CD4-positive, alpha-beta T cell treated with Interleukin-6 for 4 hours (primary cell): ENCODE results near the gene SINHCAF.

Experiments used
- DNase-seq: peaks from one replicate; pipeline ENCODE4 v3.0.0-alpha.2; 2020; ENCODE audit warnings: mixed read lengths

The SINHCAF gene

GRCh38 chr12:31331242-31331641 lies 5.3 kb upstream of the SINHCAF start:
- DNase-seq: no peak

GRCh38 chr12:31326736-31327659 lies 1.0 kb upstream of the SINHCAF start:
- DNase-seq: no peak

- no peak for DNase-seq
Observed at GRCh38 chr12:31325524-31325875, 450 bp downstream of the SINHCAF start.

GRCh38 chr12:31324845-31325523 lies 966 bp downstream of the SINHCAF start:
- peak; percentile 58 for DNase-seq

GRCh38 chr12:31324116-31324844 lies 1.7 kb downstream of the SINHCAF start:
- peak; percentile 75 for DNase-seq

- peak; percentile 49 for DNase-seq
Observed at GRCh38 chr12:31323391-31324115, 2.4 kb downstream of the SINHCAF start.

- DNase-seq: no peak
Observed at GRCh38 chr12:31322801-31323207, 3.1 kb downstream of the SINHCAF start.

- DNase-seq: no peak
Observed at GRCh38 chr12:31321897-31322228, 4.1 kb downstream of the SINHCAF start.

- DNase-seq: no peak
Observed at GRCh38 chr12:31321186-31321896, 4.6 kb downstream of the SINHCAF start.

GRCh38 chr12:31318657-31319269 lies 7.2 kb downstream of the SINHCAF start:
- DNase-seq: no peak

GRCh38 chr12:31317471-31318395 lies 8.2 kb downstream of the SINHCAF start:
- no peak for DNase-seq

- DNase-seq: no peak
Observed at GRCh38 chr12:31316891-31317290, 9.1 kb downstream of the SINHCAF start.

- DNase-seq: no peak
Observed at GRCh38 chr12:31315784-31316465, 10.0 kb downstream of the SINHCAF start.

GRCh38 chr12:31315044-31315715 lies 10.8 kb downstream of the SINHCAF start:
- DNase-seq: no peak

- DNase-seq: no peak
Observed at GRCh38 chr12:31312431-31312830, 13.5 kb downstream of the SINHCAF start.

- no peak for DNase-seq
Observed at GRCh38 chr12:31311634-31312258, 14.2 kb downstream of the SINHCAF start.

GRCh38 chr12:31310488-31310887 lies 15.5 kb downstream of the SINHCAF start:
- no peak for DNase-seq

GRCh38 chr12:31309279-31309678 lies 16.7 kb downstream of the SINHCAF start:
- no peak for DNase-seq

- no peak for DNase-seq
Observed at GRCh38 chr12:31308116-31308515, 17.8 kb downstream of the SINHCAF start.
